Adrenal gland (tissue), 12 donors: ENCODE results near the gene SEC24C. TPM values are rescaled to one million over a fixed set of nuclear protein-coding genes. Genes with fewer than 3 reads are reported as not detected.

Source experiments
- DNase-seq, 7 donors: peaks; one replicate each; pipeline ENCODE4 v3.0.0-alpha.2; 2019 to 2020
- H3K27ac ChIP-seq, 5 donors: fragments of 200-600 bp; sonication (generic) in 4 of 5; 1 replicate in 3 of 5; 2 replicates in 2 of 5; pipeline versions ENCODE4 v1.5.1 to v1.8.0; 2016 to 2020; ENCODE audit warnings: mild to moderate bottlenecking in 1 of 5
- H3K27me3 ChIP-seq: fragments of 200-600 bp; 2 replicates; pipeline ENCODE4 v1.8.0; 2021
- H3K36me3 ChIP-seq, 2 donors: fragments of 200-600 bp; replicated peaks in 1 of 2; 1 replicate in 1 of 2; 2 replicates in 1 of 2; pipeline versions ENCODE4 v1.5.1 to v1.8.0; 2018 to 2022
- H3K4me1 ChIP-seq, 2 donors: fragments of 200-600 bp; replicated peaks in 1 of 2; 1 replicate in 1 of 2; 2 replicates in 1 of 2; pipeline versions ENCODE4 v1.5.1 to v1.8.0; 2018 to 2021
- H3K4me3 ChIP-seq, 4 donors: fragments of 200-600 bp; sonication (generic) in 3 of 4; one replicate each; pipeline ENCODE4 v1.5.1; 2016 to 2018
- H3K9me3 ChIP-seq, 3 donors: fragments of 200-600 bp; sonication (generic) in 1 of 3; replicated peaks in 1 of 3; 1 replicate in 2 of 3; 2 replicates in 1 of 3; pipeline versions ENCODE4 v1.5.1 to v1.8.0; 2016 to 2021
- CTCF ChIP-seq, 6 experiments: fragments of 450-650 bp in 4 of 6; fragments of 200-600 bp in 2 of 6; sonication (generic) in 1 of 6; IDR thresholded peaks; 1 replicate in 5 of 6; 2 replicates in 1 of 6; pipeline versions ENCODE4 v1.5.1 to v1.8.0; 2016 to 2021; ENCODE audit warnings: antibody characterized with exemption in 6 of 6, mild to moderate bottlenecking in 2 of 6, moderate library complexity in 1 of 6
- POLR2A ChIP-seq, 2 donors: fragments of 450-650 bp; IDR thresholded peaks; one replicate each; pipeline ENCODE4 v1.6.1; 2017; ENCODE audit warnings: antibody characterized with exemption in 2 of 2, mild to moderate bottlenecking in 2 of 2, moderate library complexity in 1 of 2
- WGBS, 4 donors: extraction: QIAGEN DNeasy Blood & Tissue Kit in 2 of 4; methylation state at CpG; one replicate each; pipeline versions ENCODE4 v1.1.5 to v1.1.7; 2013 to 2017; 5-methylcytosine and 5-hydroxymethylcytosine counted together
- intact Hi-C, 2 donors: fragments of 100-400 bp; cut with DNase I; formaldehyde crosslinking; loops; one replicate each; pipeline versions ENCODE4 v1.14.1 to v1.15.0; 2022 to 2023
- polyA plus RNA-seq, 3 donors: library from polyadenylated mRNA; stranded (reverse); fragments of 200-250 nt in 2 of 3; fragments of 350-450 nt in 1 of 3; fragmentation: Illumina TruSeq in 1 of 3; extraction: RNeasy Lipid Tissue Mini Kit (QIAGEN cat#74804) in 1 of 3; gene quantifications; one replicate each; pipeline ENCODE4 v1.2.3, GENCODE V29; 2013 to 2014
- total RNA-seq, 9 donors: library from RNA; depleted of rRNA in 4 of 9; stranded (reverse); fragments of >200 nt in 4 of 9; fragments of 120-200 nt in 1 of 9; fragmentation: NEBNext Ultra II Directional in 1 of 9; extraction: Animal tissue kit (Norgen Biotek cat#: 25700) in 1 of 9; gene quantifications; one replicate each; pipeline versions ENCODE4 v1.1.0 to v1.2.4, GENCODE V29; 2013 to 2023
- donor health status: healthy with polysubstance abuse.
- donor health status: Bipolar disorder and iron deficiency.
- donor health status: DM: yes; HTN: yes; CAD: no.
- donor health status: DM: no; HTN: no; CAD: no.
- donor health status: DM: no; HTN: no; CAD: no.
- donor health status: DM: yes; HTN: yes; CAD: no.

The SEC24C gene
- total and polyA plus RNA-seq, 12 donors = 38.4 to 133 (median 81.2) TPM

- intact Hi-C loops = no loop called here
- Histone ChIP-seq H3K36me3 (peaks cover 0 to 23% of the 10 kb centered on the region in 2 donors), H3K27me3 (no peaks in the 10 kb centered on the region), H3K9me3 (no peaks in the 10 kb centered on the region), H3K4me3 (peak overlapping the region in 3 of 4 donors; percentile 66 to 90 (median 68)), H3K27ac (peak overlapping the region in 4 of 5 donors; percentile 85 to 96 (median 92)), H3K4me1 (peaks cover 8 to 32% of the 10 kb centered on the region in 2 donors)
- no peak for TF ChIP-seq CTCF (IDR thresholded peaks at IDR 0.05)
- no peak for TF ChIP-seq POLR2A (IDR thresholded peaks at IDR 0.05)
- DNase-seq = no peak
- WGBS, 4 donors = 0 to 2% (median 1%) methylated on average over 5 to 14 of the region's 14 CpGs
Observed at GRCh38 chr10:73781548-73781878, 37.3 kb downstream of the SEC24C start.

- peaks cover 0 to 23% of the 10 kb centered on the region in 2 donors for H3K36me3 ChIP-seq
- peak; percentile 92 to 96 (median 94) for DNase-seq
- peak within 1 kb of the TSS; percentile 0 to 90 (median 67) for H3K4me3 ChIP-seq
- H3K9me3 ChIP-seq = no peaks in the 10 kb centered on the region
- H3K27ac ChIP-seq = peak within 1 kb of the TSS in 4 of 5 donors; percentile 85 to 96 (median 92)
- no peaks in the 10 kb centered on the region for H3K27me3 ChIP-seq
- intact Hi-C loops = no loop called here
- H3K4me1 ChIP-seq = peaks cover 14 to 38% of the 10 kb centered on the region in 2 donors
- 0 to 1% (median 0%) methylated on average over 34 to 57 of the region's 57 CpGs for WGBS, 4 donors
- TF ChIP-seq POLR2A (IDR thresholded peaks at IDR 0.05) (peak in 1 of 2 donors; percentile 78), CTCF (IDR thresholded peaks at IDR 0.05) (no peak)
Observed at GRCh38 chr10:73781879-73782748, 37.9 kb downstream of the SEC24C start, which contains the start of gene CHCHD1. Gene CHCHD1, plus strand, starts transcription at chr10:73782048. Its CDS starts 28 bp downstream, at chr10:73782076.

- TF ChIP-seq CTCF (IDR thresholded peaks at IDR 0.05) = no peak
- no peak for TF ChIP-seq POLR2A (IDR thresholded peaks at IDR 0.05)
- intact Hi-C loops = no loop called here
- H3K4me3 ChIP-seq = peak overlapping the region in 2 of 4 donors; percentile 68 to 90
- H3K9me3 ChIP-seq = no peaks in the 10 kb centered on the region
- H3K27ac ChIP-seq = peak overlapping the region in 3 of 5 donors; percentile 85 to 96 (median 95)
- WGBS, 4 donors = 41 to 44% (median 42%) methylated on average over 2 of the region's 2 CpGs
- no peak for DNase-seq
- no peaks in the 10 kb centered on the region for H3K27me3 ChIP-seq
- H3K36me3 ChIP-seq = peaks cover 0 to 17% of the 10 kb centered on the region in 2 donors
- H3K4me1 ChIP-seq = peaks cover 20 to 44% of the 10 kb centered on the region in 2 donors
Observed at GRCh38 chr10:73782749-73783085, 38.5 kb downstream of the SEC24C start.

- no peaks in the 10 kb centered on the region for H3K9me3 ChIP-seq
- H3K4me3 ChIP-seq = peak within 1 kb of the TSS; percentile 56 to 85 (median 70)
- intact Hi-C loops = no loop called here
- peak within 1 kb of the TSS; percentile 86 to 97 (median 92) for H3K27ac ChIP-seq
- WGBS, 4 donors = 0% methylated on average over 8 to 36 of the region's 36 CpGs
- peaks cover 0 to 17% of the 10 kb centered on the region in 2 donors for H3K36me3 ChIP-seq
- no peaks in the 10 kb centered on the region for H3K27me3 ChIP-seq
- H3K4me1 ChIP-seq = peaks cover 27 to 52% of the 10 kb centered on the region in 2 donors
- peak; percentile 87 to 96 (median 91) for DNase-seq
- TF ChIP-seq CTCF (IDR thresholded peaks at IDR 0.05) (no peak), POLR2A (IDR thresholded peaks at IDR 0.05) (peak; percentile 76 to 78)
Observed at GRCh38 chr10:73785211-73785720, 41.1 kb downstream of the SEC24C start, which contains the start of gene ZSWIM8. Gene ZSWIM8, plus strand, starts transcription at chr10:73785606. Its CDS starts 273 bp downstream, at chr10:73785879.
